ELF-1 (cell line): ENCODE results near the gene SLC16A8.

Experiments used
- DNase-seq: peaks from one replicate; pipeline ENCODE4 v3.0.0-alpha.2; 2016; ENCODE audit warnings: low read depth, low spot score

SLC16A8 gene

DNA sequence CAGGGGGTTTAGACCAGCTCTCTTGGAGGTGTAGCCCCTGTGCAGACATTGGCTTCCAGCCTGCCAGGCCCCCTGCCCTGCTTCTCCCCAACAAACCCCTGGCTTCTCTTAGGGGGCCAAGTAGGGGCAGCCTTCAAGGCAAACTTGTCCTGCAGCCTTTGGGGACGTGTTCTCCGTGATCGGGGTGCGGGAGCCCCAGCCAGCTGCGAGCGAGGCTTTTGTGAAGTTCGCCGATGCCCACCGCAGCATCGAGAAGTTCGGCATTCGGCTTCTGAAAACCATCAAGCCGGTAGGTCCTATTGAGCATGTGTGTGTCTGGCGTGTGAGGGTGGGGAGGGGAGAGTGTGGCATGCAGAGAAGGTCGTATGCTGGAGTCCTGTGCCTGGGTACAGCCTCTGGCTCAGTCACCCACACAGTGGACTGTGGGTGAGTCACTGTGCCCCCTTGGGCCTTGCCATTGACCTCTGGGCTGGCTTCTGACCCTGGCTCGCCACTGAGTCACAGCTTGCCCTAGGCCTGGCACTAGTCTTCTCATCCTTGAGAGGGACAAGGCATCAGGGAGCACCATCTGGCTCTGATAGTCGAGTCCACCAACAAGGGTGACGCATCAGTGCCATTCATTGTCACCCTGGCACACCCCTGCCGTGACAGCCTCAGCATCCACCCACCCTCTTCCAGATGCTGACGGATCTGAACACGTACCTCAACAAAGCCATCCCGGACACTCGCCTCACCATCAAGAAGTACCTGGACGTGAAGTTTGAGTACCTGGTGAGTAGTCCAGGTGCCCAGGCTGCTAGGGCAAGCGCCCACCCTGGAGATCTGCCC lies 11.4 kb downstream of the SLC16A8 start:
- no peak for DNase-seq

- no peak for DNase-seq
These were observed 12.3 kb downstream of the SLC16A8 start for GRCh38 chr22:38071421-38072321.

GRCh38 chr22:38070250-38070921 lies 13.6 kb downstream of the SLC16A8 start:
- DNase-seq, result no peak

GRCh38 chr22:38069372-38070249 lies 14.4 kb downstream of the SLC16A8 start:
- DNase-seq, result no peak

GRCh38 chr22:38068641-38069371 lies 15.2 kb downstream of the SLC16A8 start:
- no peak for DNase-seq

- DNase-seq, result no peak
These were observed 16.1 kb downstream of the SLC16A8 start for GRCh38 chr22:38067761-38068360.

DNA sequence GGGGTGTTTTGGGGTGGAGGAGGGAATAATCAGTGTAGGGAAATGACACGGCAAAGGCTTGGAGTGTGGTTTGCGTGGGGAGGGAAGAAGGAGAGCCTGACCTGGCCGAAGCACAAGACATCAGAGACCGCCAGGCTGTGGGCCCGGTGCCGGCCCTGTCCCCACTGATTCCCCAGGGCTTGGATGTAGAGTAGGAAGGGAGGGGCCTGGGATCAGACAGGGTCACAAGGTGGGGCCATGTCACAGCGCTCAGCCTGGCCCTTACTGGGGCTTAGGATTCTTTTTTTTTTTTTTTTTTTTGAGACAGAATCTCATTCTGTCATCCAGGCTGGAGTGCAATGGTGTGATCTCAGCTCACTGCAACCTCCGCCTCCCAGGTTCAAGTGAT lies 17.0 kb downstream of the SLC16A8 start:
- no peak for DNase-seq

GRCh38 chr22:38066381-38067027 lies 17.5 kb downstream of the SLC16A8 start:
- DNase-seq, result no peak

DNA sequence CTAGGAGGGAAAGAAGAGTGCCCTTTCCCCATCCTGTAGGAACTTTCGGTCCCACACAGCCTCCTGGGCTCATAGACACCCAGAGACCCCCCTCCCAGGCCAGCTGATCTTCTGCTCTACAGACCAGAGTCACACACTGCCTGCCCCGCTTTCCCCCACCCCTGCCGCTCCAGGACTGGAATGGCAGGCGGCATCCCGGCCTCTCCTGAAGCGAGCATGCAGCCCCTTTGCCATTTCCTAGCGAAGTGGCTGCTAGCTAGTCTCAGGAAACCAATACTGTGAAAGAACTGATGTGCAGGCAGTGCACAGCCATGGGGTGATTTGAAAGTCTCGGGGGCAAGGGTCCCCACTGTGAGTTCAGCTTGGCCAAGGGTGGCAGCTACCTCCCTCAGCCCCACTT lies 18.4 kb downstream of the SLC16A8 start:
- no peak for DNase-seq

DNA sequence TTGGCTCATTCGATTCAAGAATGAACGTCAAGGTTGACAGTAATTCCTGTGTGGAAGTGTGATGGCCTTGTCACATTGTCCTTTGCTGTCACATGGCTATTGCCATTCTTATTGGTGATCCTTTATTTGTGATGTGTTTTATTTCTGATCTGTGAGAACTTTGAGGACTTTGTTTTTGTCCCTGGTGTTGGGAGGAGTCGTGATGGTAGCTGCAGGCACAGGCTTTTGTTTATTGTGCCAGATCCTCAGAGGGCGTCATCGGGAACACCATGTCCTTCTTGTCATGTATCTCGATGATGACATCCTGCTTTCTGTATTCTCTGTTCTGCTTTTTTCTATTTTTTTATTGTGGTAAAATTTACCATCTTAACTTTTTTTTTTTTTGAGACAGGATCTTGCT lies 21.2 kb downstream of the SLC16A8 start:
- no peak for DNase-seq

DNA sequence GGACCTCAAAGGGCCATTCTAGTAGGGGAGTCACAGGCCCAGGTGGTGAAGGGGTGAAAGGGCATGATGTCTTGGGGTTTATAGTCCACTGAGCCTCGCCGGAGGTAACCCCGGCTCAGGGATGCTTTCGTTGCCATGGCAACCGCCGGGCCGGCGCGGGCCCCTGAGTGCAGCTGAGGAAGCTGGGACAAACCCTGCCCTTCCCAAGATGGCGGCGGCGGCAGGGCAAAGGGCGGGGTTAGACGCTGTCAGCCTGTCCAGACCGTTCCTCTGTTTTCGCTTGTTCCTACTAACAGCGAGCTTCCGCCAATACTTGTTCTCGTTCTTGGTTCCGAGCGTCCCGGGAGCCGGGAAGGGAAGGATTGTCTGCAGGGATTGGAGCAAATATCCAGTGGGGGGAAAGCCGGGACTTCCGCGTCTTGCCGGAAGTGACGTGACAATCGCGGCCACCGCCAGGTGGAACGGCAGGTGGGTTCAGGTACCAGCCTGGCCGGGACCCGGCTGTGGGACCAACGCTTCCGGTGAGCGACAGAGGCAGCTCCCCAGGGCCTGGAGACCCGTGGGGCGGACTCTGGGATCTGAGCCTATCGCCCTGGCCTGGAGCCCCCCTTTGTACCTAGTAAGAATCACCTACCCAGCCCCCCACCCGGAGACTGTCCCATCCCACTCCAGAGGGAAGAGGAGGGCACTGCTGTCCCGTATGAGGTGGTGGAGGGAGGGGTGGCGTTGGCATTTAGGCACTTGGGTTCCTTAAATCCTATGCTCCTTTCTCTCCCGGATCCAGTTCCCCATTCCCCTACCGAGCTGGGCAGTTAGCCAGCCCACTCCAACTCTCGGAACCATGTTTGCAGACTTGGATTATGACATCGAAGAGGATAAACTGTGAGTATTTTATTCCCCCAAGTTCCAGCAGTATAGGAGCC lies 26.8 kb downstream of the SLC16A8 start, which contains the start of gene PICK1:
Gene PICK1 (plus strand): TSS at position 436 of the 923 bp plus-strand sequence. CDS start 406 bp downstream, at position 842.
- DNase-seq, result peak; percentile 95

DNA sequence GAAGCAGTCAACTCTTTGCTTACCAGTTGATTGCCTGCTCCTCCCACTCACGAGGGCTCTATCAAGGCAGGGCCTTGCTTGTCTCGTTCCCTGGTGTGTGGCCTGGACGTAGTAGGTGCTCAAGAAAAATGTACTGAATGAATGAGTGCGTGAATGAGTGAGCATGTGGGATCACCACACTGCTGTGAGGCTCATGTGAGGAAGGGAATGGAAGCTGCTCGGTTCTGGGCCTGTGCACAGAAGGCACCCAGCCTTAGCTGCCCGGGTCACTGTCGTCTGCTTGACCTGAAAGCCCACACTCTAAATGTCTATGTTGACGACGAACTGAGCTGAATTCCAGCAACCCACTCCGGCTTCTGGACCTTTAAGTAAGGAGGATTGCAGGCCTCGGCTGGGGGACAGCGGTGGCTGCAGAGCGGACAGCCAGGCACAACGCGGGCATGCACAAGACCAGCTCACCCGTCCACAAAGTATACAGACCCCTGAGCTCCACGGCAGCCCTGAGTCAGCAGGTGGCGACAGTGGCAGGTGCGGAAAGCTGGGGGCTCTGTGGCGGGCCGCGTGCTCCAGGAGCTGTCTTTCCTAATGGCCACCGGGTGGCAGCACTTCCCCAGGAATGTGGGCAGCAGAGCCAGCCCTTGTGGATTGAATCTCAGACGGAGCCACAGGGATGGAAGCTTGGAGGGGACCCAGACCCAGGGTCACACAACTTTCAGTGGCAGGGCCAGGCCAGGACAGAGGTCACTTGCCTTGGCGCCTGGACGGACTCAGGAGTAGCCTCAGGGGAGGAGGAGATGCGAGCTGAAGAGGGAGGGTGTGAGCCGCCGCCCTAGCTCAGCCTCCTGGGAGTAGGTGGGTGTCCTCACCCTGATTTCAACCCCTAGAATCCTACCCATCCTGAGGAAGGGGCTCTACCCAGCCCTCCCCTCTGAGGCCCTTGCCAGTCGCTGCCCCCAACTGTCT lies 31.8 kb downstream of the SLC16A8 start:
- DNase-seq, result peak; percentile 94

DNA sequence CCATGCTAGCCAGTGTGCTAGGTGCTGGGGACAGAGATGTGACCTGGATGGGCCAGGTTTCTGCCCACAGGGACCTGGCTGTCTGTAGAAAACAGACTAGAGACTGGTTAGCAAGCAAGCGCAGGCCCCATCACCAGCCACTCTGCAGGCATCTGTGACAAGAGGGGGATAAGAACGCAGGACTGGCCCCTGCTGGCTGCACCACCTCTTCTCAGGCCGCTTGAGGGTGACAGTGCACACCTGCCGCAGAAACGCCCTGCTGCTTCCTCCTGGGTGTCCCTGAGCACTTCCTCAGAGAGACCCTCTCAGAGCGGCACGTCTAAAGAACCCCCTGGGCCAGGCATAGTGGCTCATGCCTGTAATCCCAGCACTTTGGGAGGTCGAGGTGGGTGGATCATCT lies 32.7 kb downstream of the SLC16A8 start:
- no peak for DNase-seq

GRCh38 chr22:38050720-38051119 lies 33.3 kb downstream of the SLC16A8 start:
- no peak for DNase-seq

DNA sequence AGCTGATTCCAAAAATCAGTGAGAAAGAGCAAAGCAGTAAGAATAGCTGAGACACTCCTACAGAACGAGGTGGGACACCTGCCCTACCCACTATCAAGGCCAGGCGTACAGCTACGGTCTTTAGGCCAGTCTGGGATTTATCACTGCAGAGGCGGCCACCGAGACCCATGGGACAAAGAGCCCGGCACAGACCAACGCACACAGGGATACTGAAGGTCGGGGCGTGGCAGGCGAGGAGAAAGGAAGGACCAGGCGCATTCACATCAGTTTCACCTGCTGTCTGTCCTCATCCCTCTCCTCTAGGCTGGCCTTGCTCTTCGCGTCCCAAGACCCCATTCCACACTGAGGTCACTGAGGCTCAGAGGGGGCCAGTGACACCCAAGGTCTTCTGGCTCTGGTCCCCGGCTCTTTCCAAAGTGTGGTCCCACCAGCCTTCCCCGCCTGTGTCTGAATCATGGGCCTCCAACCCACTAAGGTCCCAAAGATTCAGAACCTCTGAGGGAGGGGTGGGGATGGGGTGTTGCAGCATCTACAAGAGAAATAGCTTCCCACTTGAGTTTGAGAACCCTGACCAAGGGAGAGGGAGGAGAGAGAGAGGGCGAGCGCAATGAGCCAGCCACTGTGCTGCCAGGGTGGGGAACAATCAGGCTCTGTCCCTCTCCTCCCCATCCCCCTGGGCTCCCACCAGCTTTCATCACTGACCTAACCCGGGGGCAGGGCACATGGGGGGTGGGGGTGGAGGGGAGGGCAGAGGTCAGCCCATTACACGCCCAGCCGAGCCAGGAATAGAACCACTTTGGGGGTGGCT lies 34.0 kb downstream of the SLC16A8 start:
- DNase-seq, result no peak

DNA sequence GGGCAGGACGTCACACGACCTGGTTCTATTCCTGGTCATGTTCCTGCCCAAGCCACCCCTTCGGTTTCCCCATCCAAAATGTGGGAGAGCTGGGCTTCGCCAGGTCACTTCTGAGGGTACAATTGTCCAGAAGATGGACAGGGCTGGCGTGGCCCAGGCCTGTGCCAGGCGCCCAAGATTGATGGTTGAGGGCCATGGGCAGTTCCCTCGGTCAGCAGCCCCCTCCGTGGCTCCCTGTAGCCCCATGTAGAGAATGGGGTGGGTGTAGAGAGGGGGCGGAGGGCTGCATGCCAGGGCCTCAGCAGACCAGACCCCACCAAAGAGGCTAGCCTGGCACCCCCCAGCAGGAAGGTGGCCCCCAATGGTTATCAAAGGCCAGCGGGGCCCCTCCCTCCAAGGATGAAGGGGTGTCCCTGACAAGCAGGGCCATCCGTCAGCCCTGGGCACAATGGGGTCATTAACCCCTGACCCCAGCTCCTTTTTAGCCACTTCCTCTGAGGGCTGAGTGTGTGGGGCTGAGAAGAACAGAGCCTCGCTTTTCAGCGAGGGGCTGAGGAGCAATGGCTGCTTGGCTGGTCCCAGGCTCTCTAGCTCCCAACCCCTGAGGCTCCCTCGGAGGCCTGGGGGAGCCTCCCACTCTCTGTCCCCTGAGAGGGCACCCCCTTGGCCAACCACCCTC lies 37.8 kb downstream of the SLC16A8 start:
- DNase-seq, result no peak
